GM11168 (cell line): ENCODE results near the gene OR1E2.
"Not testable (repeated sequence)": the region's sequence is repeated elsewhere in the genome, so short reads cannot be mapped to it uniquely, and the experiment has no call there.

ENCODE experiments used
- in situ Hi-C: fragments of 300-500 bp; cut with MboI; formaldehyde crosslinking; loops from one replicate; pipeline ENCODE4 v1.12.0; 2022; ENCODE audit warnings: low sequenced_read_pairs; ENCODE audit not compliant: unreplicated experiment

The OR1E2 gene

DNA sequence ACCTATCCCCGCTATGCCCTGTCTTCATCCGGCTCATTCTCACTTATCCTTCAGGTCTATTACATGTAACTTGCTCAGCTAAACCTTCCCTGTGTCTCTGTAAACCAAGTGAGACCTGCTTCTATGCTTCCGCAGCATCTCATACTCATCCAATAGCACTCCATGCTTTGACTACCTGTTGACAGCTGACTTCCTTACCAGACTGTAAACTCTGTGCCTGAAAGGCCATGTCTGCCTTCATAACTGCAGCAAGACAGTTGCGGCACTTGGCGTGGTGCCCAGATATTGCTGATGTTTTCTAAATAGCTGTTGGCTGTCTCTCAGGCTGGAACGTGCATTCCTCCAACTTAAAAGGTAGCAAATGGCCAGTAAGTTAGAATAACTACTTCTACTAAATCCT, 33.6 kb downstream of the OR1E2 start:
- in situ Hi-C loops: no loop called here

DNA sequence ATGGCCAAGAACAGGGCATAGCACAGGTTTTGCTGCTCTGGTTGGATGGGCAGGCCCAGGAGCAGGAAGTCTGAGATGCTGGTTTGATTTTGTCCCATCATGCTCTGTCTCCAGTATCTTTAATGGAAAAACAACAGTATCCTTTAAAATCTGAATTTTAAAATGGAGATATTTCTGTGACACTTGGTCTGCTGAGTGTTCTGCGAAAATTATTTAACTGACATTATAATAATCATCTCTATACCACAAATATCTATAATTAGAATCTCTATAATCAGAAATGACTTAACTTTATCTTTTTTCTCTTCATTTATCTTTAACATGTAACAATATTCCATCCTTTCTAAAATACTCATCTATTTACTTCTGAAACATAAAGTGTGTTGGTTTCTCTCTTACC, 35.3 kb downstream of the OR1E2 start, which contains the start of gene OR1E1:
OR1E1 (minus strand) TSS at position 101 of the 400 bp plus-strand sequence; CDS start at position 101, 0 bp downstream.
- in situ Hi-C loops: no loop called here

DNA sequence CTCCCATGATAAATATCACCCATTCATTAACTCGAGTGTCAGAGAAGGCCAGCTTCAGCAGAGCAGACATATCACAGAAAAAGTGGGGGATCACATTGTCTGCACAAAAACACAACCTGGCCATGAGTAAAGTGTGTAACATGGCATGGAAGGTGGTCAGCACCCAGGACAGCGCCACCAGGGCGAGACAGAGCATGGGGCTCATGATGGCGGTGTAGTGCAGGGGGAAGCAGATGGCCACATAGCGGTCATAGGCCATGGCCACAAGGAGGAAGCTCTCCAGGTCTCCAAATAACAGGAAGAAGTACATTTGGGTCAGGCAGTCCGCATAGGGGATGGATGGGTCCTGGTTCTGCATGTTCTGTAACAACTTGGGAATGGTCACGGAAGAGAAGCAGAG, 35.8 kb downstream of the OR1E2 start:
- in situ Hi-C loops: not testable (repeated sequence)

DNA sequence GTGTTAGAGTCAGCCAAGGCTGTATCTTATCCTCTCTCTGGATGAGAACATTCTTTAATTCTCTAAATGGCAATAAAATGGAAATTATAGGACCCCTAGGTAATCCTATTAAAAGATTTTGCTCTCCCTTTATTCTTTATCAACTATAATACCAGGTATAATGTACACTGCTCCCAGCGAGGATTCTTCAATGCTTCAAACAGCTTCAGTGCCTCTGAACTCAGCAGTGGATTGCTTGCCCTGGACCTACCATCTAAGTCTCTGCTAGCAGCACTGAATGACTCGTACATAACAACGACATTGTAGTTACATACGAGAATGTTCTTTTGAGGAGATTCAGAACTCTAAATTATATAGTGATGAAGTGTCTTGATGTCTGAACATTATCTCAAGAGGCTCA, 43.9 kb downstream of the OR1E2 start:
- in situ Hi-C loops: no loop called here

DNA sequence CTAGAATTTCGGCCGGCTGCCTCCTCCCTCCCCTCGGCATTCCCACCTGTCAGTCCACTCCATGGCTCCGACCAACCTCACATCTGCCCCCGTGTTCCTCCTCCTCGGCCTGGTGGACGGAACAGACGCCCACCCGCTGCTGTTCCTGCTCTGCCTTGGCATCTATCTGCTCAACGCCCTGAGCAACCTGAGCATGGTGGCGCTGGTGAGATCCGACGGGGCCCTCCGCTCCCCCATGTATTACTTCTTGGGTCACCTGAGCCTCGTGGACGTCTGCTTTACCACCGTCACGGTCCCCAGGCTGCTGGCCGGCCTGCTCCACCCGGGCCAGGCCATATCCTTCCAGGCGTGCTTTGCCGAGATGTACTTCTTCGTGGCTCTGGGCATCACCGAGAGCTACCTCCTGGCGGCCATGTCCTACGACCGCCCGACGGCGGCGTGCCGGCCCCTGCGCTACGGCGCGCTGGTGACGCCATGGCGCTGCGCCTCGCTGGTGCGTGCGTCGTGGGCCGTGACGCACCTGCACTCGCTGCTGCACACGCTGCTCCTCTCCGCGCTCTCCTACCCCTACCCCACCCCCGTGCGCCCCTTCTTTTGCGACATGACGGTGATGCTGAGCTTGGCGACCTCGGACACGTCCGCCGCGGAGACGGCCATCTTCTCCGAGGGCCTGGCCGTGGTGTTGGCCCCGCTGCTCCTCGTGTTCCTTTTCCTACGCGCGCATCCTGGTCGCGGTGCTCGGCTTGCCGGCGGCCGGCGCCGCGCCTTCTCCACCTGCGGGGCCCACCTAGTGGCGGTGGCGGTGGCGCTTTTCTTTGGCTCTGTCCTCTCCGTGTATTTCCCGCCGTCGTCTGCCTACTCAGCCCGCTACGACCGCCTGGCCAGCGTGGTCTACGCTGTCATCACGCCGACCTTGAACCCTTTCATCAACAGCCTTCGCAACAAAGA, 47.5 kb downstream of the OR1E2 start, which contains the start of gene OR3A2:
OR3A2 (minus strand) TSS at position 440 of the 948 bp plus-strand sequence.
- in situ Hi-C loops: no loop called here
